Ascending aorta (tissue), 2 donors: ENCODE data around the gene TCF4. TPM values are rescaled to one million over a fixed set of nuclear protein-coding genes. Genes with fewer than 3 reads are reported as not detected.

Experiments
- DNase-seq, 2 donors: peaks; one replicate each; pipeline ENCODE4 v3.0.0-alpha.2; 2019; ENCODE audit warnings: low spot score in 2 of 2
- H3K27ac ChIP-seq, 2 donors: fragments of 200-600 bp; sonication (generic); one replicate each; pipeline ENCODE4 v1.5.1; 2016 to 2017; ENCODE audit warnings: mild to moderate bottlenecking in 1 of 2
- H3K27me3 ChIP-seq: fragments of 200-600 bp; sonication (generic); one replicate; pipeline ENCODE4 v1.5.1; 2017
- H3K36me3 ChIP-seq, 2 donors: fragments of 200-600 bp; sonication (generic); one replicate each; pipeline ENCODE4 v1.5.1; 2016
- H3K4me1 ChIP-seq, 2 donors: fragments of 200-600 bp; sonication (generic); one replicate each; pipeline ENCODE4 v1.5.1; 2016 to 2017; ENCODE audit warnings: mild to moderate bottlenecking in 1 of 2
- H3K4me3 ChIP-seq, 2 donors: fragments of 200-600 bp; sonication (generic); one replicate each; pipeline ENCODE4 v1.5.1; 2016 to 2017; ENCODE audit warnings: mild to moderate bottlenecking in 1 of 2
- H3K9me3 ChIP-seq, 2 donors: fragments of 200-600 bp; sonication (generic); one replicate each; pipeline ENCODE4 v1.5.1; 2016
- intact Hi-C: fragments of 100-400 bp; cut with DNase I; formaldehyde crosslinking; loops from one replicate; pipeline ENCODE4 v1.15.1; 2023
- total RNA-seq: library from RNA; depleted of rRNA; stranded (reverse); fragments of >200 nt; gene quantifications from one replicate; pipeline ENCODE4 v1.1.0, GENCODE V29; 2016
- TF ChIP-seq, protein P1 (sequence below), 3 experiments: fragments of 200-600 bp in 2 of 3; fragments of 450-650 bp in 1 of 3; sonication (generic) in 2 of 3; IDR thresholded peaks; one replicate each; pipeline ENCODE4 v1.5.1; 2016 to 2019; ENCODE audit warnings: antibody characterized with exemption in 3 of 3, mild to moderate bottlenecking in 1 of 3, moderate library complexity in 1 of 3

The TCF4 gene
- total RNA-seq, 1 donor from 2014 or later: 180 TPM

DNA sequence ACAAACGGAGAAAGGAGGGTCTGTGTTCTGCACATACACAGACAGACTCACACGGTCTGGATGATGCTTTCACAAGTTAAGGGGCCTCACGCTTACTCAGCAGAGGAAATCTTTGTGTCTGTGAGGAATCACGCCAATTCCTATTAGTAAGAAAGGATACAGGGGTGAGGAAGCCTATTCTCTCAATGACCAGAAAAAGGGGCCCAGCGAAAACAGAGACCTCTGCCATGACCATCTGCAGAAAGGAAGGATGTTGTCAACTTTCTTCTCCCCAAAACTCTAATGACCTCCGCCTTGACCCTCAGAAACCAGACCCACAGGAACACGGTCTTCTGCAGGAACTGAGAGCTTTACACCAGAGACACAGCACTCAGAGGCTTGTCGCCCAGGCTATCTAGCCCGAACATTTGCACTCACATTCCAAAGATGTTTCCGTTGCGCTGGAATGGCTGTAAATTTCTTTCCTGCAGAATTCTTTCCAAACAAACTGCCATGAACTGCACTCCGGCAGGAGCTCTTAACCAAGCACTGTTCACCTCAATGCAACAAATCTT, 186.3 kb downstream of the TCF4 start:
- H3K27ac ChIP-seq: peak overlapping the region; percentile 65 to 72
- H3K9me3 ChIP-seq: no peaks in the 10 kb centered on the region
- TF ChIP-seq, protein P1, sequence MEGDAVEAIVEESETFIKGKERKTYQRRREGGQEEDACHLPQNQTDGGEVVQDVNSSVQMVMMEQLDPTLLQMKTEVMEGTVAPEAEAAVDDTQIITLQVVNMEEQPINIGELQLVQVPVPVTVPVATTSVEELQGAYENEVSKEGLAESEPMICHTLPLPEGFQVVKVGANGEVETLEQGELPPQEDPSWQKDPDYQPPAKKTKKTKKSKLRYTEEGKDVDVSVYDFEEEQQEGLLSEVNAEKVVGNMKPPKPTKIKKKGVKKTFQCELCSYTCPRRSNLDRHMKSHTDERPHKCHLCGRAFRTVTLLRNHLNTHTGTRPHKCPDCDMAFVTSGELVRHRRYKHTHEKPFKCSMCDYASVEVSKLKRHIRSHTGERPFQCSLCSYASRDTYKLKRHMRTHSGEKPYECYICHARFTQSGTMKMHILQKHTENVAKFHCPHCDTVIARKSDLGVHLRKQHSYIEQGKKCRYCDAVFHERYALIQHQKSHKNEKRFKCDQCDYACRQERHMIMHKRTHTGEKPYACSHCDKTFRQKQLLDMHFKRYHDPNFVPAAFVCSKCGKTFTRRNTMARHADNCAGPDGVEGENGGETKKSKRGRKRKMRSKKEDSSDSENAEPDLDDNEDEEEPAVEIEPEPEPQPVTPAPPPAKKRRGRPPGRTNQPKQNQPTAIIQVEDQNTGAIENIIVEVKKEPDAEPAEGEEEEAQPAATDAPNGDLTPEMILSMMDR (IDR thresholded peaks at IDR 0.05): no peak
- peak overlapping the region; percentile 58 to 63 for H3K4me3 ChIP-seq
- intact Hi-C loops: loop anchor here (5.0 to 10.0 kb wide), 4 partner anchors 59 to 463 kb away; no protein-coding TSS in a partner anchor
- no peak for DNase-seq
- no peaks in the 10 kb centered on the region for H3K27me3 ChIP-seq
- no peaks in the 10 kb centered on the region for H3K36me3 ChIP-seq
- H3K4me1 ChIP-seq: peaks cover 0 to 14% of the 10 kb centered on the region in 2 donors

DNA sequence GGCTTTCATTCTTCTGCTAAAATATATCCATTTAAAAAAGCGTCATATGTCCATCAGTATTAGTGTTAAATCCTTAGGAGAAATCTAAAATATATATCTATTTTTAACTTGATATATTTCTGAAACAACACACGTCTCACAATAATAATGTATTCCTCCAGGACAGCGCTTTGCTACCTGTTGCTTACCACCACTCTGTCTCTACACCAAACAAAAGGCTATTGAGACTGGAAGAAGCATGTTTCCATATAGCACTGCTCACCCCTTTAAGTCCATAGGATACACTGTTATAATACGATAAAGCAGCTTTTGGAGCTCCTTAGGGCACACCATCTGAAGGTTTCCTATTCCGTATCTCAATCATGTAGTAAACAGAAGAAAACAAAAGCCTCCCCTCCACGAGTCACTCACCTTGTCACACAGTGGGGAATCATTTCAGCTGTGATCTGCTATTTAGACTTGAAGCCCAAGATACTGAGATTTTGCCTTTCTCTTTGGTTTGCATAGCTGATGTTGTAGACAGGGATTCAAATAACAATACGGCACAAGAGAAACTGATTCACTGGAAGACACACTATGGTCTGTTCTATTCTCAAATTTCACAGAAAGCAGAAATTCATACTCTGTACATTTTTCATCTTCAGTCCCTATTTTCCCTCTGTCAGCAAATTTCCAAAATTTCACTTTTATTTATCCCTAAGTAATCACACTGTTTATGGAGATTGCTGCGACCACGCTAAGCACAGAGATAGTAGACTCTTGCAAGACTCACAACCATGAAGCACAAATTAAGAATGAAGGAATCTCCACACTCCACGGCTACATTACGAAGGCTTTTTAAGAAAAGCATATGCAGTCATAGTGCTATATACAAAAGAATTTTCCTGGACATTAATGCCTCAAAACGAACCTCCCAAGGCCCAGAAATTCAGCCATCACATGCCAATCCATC, 187.1 kb downstream of the TCF4 start:
- intact Hi-C loops: loop anchor here (5.0 to 10.0 kb wide), 4 partner anchors 59 to 464 kb away; no protein-coding TSS in a partner anchor
- H3K4me3 ChIP-seq: peak overlapping the region; percentile 58 to 63
- no peak for DNase-seq

DNA sequence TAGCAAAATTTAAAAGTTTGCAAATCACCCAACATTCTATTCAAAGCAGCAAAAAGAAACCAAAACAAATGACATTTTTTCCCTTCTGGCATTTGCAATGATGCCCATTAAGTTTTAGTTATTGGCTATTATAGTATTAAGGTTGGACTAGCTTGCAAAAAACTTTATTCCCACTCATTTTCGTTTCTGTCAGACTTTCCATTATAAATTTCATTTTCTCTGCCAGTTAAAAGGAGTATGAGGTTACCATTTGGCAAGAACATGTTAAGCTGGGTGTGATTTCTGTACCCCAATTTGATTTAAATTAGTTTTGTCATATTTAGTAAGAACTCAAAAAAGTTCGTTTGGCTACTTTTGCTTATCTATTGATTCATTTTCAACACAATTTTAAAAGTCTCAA, 187.9 kb downstream of the TCF4 start:
- no peak for DNase-seq
- TF ChIP-seq, protein P1 (IDR thresholded peaks at IDR 0.05): no peak
- Histone ChIP-seq H3K27ac (peak overlapping the region; percentile 3 to 72), H3K4me1 (peaks cover 0 to 6% of the 10 kb centered on the region in 2 donors), H3K27me3 (no peaks in the 10 kb centered on the region), H3K4me3 (peak overlapping the region in 1 of 2 donors; percentile 63), H3K36me3 (no peaks in the 10 kb centered on the region), H3K9me3 (no peaks in the 10 kb centered on the region)
- intact Hi-C loops: loop anchor here (5.0 to 10.0 kb wide), 4 partner anchors 58 to 465 kb away; no protein-coding TSS in a partner anchor

More for the DNA sequence above, 187.1 kb downstream of the TCF4 start:
- TF ChIP-seq, protein P1 (IDR thresholded peaks at IDR 0.05): no peak
- Histone ChIP-seq H3K27ac (peak overlapping the region; percentile 65 to 72), H3K36me3 (no peaks in the 10 kb centered on the region), H3K4me1 (peaks cover 0 to 11% of the 10 kb centered on the region in 2 donors), H3K27me3 (no peaks in the 10 kb centered on the region), H3K9me3 (no peaks in the 10 kb centered on the region)

DNA sequence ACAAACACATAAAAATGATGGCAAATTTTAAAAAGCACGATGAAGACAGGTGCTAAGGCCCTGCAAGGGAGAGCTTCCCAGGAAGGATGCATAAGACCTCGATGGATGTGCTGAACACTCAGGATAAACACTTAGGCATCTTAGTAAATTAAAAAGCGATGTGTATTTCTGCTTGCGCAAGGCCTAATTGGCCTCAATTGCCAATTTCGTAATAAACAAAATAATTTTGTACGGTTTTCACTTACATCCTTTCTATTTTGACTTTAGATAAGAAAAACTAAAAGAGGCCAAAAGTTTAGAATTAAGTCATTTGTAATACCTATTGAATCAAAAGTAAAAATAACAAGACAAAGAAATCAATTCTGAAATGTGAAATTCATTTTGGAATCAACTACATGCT, 189.1 kb downstream of the TCF4 start:
- Histone ChIP-seq H3K27ac (peak overlapping the region in 1 of 2 donors; percentile 3), H3K4me1 (no peaks in the 10 kb centered on the region), H3K36me3 (no peaks in the 10 kb centered on the region), H3K9me3 (no peaks in the 10 kb centered on the region), H3K4me3 (peak overlapping the region in 1 of 2 donors; percentile 63), H3K27me3 (no peaks in the 10 kb centered on the region)
- DNase-seq: no peak
- intact Hi-C loops: no loop called here
- TF ChIP-seq, protein P1 (IDR thresholded peaks at IDR 0.05): no peak

DNA sequence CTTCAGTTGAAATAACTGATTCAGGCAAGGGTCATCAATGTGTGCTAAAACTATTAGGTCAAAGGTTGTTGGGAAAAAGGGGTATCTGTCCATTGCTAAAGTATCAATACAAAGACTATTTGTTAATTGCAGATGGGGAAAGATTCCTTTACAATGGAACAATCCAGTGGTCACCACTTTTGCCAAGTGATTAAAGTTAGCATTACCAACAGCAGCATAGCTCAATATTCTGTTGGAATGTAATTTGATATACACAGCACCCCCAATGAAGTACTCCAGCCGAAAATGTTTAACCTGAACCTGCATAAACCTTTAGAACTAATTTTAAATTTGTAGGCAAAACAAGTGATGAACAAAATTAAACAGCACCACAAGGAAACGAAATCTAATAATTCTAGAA, 191.0 kb downstream of the TCF4 start:
- Histone ChIP-seq H3K9me3 (no peaks in the 10 kb centered on the region), H3K36me3 (no peaks in the 10 kb centered on the region), H3K27me3 (no peaks in the 10 kb centered on the region), H3K4me3 (no peak overlapping the region), H3K27ac (no peak overlapping the region), H3K4me1 (no peaks in the 10 kb centered on the region)
- no peak for DNase-seq
- intact Hi-C loops: no loop called here
- TF ChIP-seq, protein P1 (IDR thresholded peaks at IDR 0.05): no peak
